Calu3 (cell line): ENCODE measurements around the gene WNK2. TPM values are rescaled to one million over a fixed set of nuclear protein-coding genes. Genes with fewer than 3 reads are reported as not detected.

Experiments used
- BruUV-seq: library from RNA; stranded (reverse); fragments of 400-500 nt; replicated peaks from 2 replicates; lab custom pipeline; 2021; lab: Mats Ljungman, UMichigan
- CTCF ChIA-PET: fragments of 300-600 bp; sonication (Branson Sonifier 250); formaldehyde crosslinking; loops from one replicate; lab custom pipeline; 2022; ENCODE audit warnings: antibody characterized with exemption; lab: Charles Lee
- DNase-seq: peaks from one replicate; pipeline ENCODE4 v3.0.0; 2022
- H3K27ac Mint-ChIP-seq: one replicate; pipeline ENCODE4 v1.8.0; 2022; ENCODE audit warnings: mixed read lengths; ENCODE audit not compliant: unreplicated experiment
- H3K27me3 Mint-ChIP-seq: one replicate; pipeline ENCODE4 v1.8.0; 2022; ENCODE audit warnings: mixed read lengths; ENCODE audit not compliant: unreplicated experiment
- H3K36me3 Mint-ChIP-seq: one replicate; pipeline ENCODE4 v1.8.0; 2022; ENCODE audit warnings: mild to moderate bottlenecking, moderate library complexity, mixed read lengths; ENCODE audit not compliant: insufficient read depth, unreplicated experiment
- H3K4me1 Mint-ChIP-seq: one replicate; pipeline ENCODE4 v1.8.0; 2022; ENCODE audit warnings: mild to moderate bottlenecking, low read depth, mixed read lengths; ENCODE audit not compliant: unreplicated experiment
- H3K4me3 Mint-ChIP-seq: one replicate; pipeline ENCODE4 v1.8.0; 2022; ENCODE audit warnings: mild to moderate bottlenecking, low read depth, moderate library complexity, mixed read lengths; ENCODE audit not compliant: unreplicated experiment
- H3K9me3 Mint-ChIP-seq: one replicate; pipeline ENCODE4 v1.8.0; 2022; ENCODE audit warnings: low read depth, mixed read lengths; ENCODE audit not compliant: unreplicated experiment
- intact Hi-C: fragments of 100-400 bp; cut with micrococcal nuclease; formaldehyde crosslinking; loops from one replicate; pipeline ENCODE4 v1.10.0; 2022; ENCODE audit not compliant: unreplicated experiment
- total RNA-seq: library from RNA; stranded (reverse); gene quantifications from 2 replicates; pipeline ENCODE4 v1.2.3, GENCODE V29; 2022
- TF ChIP-seq, protein P1 (sequence below): fragments of 200-600 bp; IDR thresholded peaks from one replicate; pipeline ENCODE4 v1.8.0; 2022; ENCODE audit warnings: antibody characterized with exemption; ENCODE audit not compliant: unreplicated experiment

WNK2 gene
- total RNA-seq, 1 experiment from 2014 or later, result 85.7 TPM

DNA sequence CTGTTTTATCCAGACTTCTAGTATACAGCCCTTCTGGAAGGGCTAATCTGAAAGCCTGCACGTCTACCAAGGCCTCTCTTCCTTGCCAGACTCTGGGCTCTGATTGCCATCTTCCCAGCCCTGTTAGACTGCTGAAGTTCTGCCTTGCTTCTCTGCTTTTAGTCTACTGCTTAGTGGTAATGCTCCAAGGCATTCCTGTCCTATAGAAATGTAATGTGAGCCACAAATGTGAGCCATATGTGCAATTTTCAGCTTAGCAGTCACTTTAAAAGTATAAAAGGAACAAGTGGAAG is 32.1 kb downstream of the WNK2 start:
- CTCF ChIA-PET, result interaction anchor here (0.6 kb wide), 1 partner anchor 229 kb away, joined by 4 read pairs; no protein-coding TSS in a partner anchor
- DNase-seq, result no peak
- TF ChIP-seq, protein P1, sequence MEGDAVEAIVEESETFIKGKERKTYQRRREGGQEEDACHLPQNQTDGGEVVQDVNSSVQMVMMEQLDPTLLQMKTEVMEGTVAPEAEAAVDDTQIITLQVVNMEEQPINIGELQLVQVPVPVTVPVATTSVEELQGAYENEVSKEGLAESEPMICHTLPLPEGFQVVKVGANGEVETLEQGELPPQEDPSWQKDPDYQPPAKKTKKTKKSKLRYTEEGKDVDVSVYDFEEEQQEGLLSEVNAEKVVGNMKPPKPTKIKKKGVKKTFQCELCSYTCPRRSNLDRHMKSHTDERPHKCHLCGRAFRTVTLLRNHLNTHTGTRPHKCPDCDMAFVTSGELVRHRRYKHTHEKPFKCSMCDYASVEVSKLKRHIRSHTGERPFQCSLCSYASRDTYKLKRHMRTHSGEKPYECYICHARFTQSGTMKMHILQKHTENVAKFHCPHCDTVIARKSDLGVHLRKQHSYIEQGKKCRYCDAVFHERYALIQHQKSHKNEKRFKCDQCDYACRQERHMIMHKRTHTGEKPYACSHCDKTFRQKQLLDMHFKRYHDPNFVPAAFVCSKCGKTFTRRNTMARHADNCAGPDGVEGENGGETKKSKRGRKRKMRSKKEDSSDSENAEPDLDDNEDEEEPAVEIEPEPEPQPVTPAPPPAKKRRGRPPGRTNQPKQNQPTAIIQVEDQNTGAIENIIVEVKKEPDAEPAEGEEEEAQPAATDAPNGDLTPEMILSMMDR, result no peak
- H3K27ac Mint-ChIP-seq, result peak overlapping the region; percentile 73
- intact Hi-C loops, result no loop called here
- H3K4me3 Mint-ChIP-seq, result no peak overlapping the region
- H3K27me3 Mint-ChIP-seq, result no peaks in the 10 kb centered on the region
- no peaks in the 10 kb centered on the region for H3K36me3 Mint-ChIP-seq
- H3K4me1 Mint-ChIP-seq, result peaks cover 9% of the 10 kb centered on the region
- BruUV-seq, result no TSS peak
- peaks cover 3% of the 10 kb centered on the region for H3K9me3 Mint-ChIP-seq

DNA sequence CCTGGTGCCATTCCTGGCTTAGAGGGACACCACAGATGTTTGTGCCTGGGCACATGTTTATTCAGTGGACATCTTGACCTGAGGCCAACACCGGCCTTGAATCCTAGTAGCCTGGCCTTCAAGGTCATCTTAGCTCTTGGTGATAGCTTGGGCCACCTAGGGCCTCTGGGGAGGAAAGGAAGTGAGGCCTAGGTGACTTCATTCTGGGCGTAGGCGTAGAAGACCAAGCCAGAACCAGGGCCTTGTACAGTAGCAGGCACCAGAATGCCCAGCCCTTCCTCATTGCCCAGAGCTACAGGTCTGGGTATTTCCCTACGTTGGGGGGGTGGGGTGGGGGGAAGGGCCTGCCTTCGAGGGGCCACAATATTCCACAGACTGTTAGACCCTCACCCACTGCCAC is 33.8 kb downstream of the WNK2 start:
- CTCF ChIA-PET, result no interaction called here
- peaks cover 3% of the 10 kb centered on the region for H3K9me3 Mint-ChIP-seq
- peaks cover 7% of the 10 kb centered on the region for H3K36me3 Mint-ChIP-seq
- DNase-seq, result no peak
- H3K27ac Mint-ChIP-seq, result no peak overlapping the region
- TF ChIP-seq, protein P1, result no peak
- H3K4me3 Mint-ChIP-seq, result no peak overlapping the region
- intact Hi-C loops, result no loop called here
- BruUV-seq, result no TSS peak
- peaks cover 20% of the 10 kb centered on the region for H3K4me1 Mint-ChIP-seq
- no peaks in the 10 kb centered on the region for H3K27me3 Mint-ChIP-seq

DNA sequence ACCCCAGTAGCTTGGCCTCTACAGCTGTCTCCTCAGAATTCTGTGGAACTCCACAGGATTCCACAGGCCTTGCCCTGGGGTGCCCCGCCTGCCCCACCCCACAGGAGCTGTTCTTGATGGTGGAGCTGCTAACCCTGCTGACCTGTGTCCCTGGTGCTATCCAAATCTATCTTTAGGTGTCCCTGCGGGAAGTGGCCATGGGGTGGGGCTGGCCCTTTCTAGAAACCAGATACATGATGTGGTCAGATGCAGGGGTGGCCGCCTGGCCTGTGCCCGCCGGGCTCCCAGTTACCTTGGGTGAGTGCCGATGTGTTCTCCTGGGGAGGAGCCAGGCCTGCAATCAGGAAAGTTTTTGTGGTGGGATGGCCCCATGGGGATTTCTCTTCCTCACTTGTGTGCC is 34.2 kb downstream of the WNK2 start:
- no peak for DNase-seq
- Mint-ChIP-seq H3K36me3 (peaks cover 11% of the 10 kb centered on the region), H3K27me3 (no peaks in the 10 kb centered on the region), H3K9me3 (peaks cover 3% of the 10 kb centered on the region), H3K4me3 (no peak overlapping the region), H3K27ac (no peak overlapping the region), H3K4me1 (peaks cover 25% of the 10 kb centered on the region)
- CTCF ChIA-PET, result no interaction called here
- intact Hi-C loops, result no loop called here
- TF ChIP-seq, protein P1, result no peak
- no TSS peak for BruUV-seq

DNA sequence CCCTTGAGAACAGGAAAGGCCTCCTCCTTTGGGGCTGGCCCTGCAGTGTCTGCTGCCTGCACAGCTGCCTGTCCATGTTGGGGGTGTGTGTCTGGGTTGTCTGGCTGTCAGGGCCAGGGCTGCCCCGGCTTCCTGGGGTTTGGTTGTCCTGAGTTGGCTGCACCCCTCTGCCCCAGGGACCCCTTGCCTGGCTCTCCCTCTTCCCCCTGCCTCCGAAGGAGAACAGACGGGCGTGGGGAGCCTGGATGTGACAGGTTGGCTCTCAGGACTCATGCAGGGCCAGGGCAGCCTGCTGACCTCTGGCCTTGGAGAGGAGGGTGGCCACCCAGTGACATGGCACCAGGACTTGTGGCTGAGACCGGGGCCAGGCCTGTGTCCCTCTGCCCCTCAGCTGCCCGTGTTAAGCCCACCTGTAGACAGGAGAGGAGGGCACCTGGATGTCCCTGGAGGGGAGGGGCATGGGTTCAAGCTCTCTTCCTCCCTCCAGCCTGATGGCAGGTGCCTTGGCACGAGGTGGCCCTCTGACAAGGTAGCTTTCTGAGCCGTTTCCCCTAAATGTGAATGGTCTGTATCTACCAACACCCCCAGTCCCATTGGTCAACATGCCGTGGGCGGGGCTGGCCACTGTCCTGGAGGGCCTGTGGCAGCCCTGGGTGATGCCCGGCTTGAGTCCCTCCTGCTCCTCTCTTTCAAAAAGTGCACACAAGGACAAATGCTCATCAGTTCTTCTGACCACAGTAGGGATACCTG is 34.9 kb downstream of the WNK2 start:
- no TSS peak for BruUV-seq
- intact Hi-C loops, result no loop called here
- Mint-ChIP-seq H3K4me3 (no peak overlapping the region), H3K27me3 (no peaks in the 10 kb centered on the region), H3K4me1 (peaks cover 32% of the 10 kb centered on the region), H3K27ac (no peak overlapping the region), H3K36me3 (peaks cover 17% of the 10 kb centered on the region), H3K9me3 (peaks cover 3% of the 10 kb centered on the region)
- CTCF ChIA-PET, result no interaction called here
- TF ChIP-seq, protein P1, result no peak
- DNase-seq, result no peak
